SK-N-MC (cell line): ENCODE measurements around the gene AGAP1.

Experiments
- EZH2 ChIP-seq: fragments of 200-600 bp; sonication (generic); IDR thresholded peaks from one replicate; pipeline ENCODE4 v1.6.1; 2017; ENCODE audit warnings: antibody characterized with exemption
- POLR2AphosphoS5 ChIP-seq: IDR thresholded peaks from 2 replicates; pipeline ENCODE4 v1.6.1; 2012; ENCODE audit warnings: mild to moderate bottlenecking, low read depth, low read length, borderline replicate concordance

GRCh38 chr2:236065314-236066160 is 571.7 kb downstream of the AGAP1 start:
- TF ChIP-seq EZH2 (no peak), POLR2AphosphoS5 (no peak)
